Activated CD4-positive, alpha-beta T cell treated with anti-CD3 and anti-CD28 coated beads, Interleukin-2, Interleukin-4, amounts not matched to agents 100 ng/mL and 50 ng/mL, durations not matched to agents 16 hours and 8 hours (primary cell): ENCODE results near the gene WDR33.

Source experiments
- DNase-seq: peaks from one replicate; pipeline ENCODE4 v3.0.0-alpha.2; 2020; ENCODE audit warnings: low spot score

The WDR33 gene

GRCh38 chr2:127654838-127655175, 156.2 kb downstream of the WDR33 start:
- DNase-seq, result no peak

GRCh38 chr2:127654084-127654837, 156.7 kb downstream of the WDR33 start:
- no peak for DNase-seq

GRCh38 chr2:127653421-127654083, 157.4 kb downstream of the WDR33 start:
- DNase-seq, result no peak

- no peak for DNase-seq
Observed at GRCh38 chr2:127652786-127653357, 158.1 kb downstream of the WDR33 start.

GRCh38 chr2:127651971-127652550, 158.9 kb downstream of the WDR33 start:
- no peak for DNase-seq

- no peak for DNase-seq
Observed at GRCh38 chr2:127651381-127651809, 159.6 kb downstream of the WDR33 start.
